ENCODE results near the gene CEP57L1. TPM values are rescaled to one million over a fixed set of nuclear protein-coding genes. Genes with fewer than 3 reads are reported as not detected.
"Not testable (repeated sequence)": the region's sequence is repeated elsewhere in the genome, so short reads cannot be mapped to it uniquely, and the experiment has no call there.

The CEP57L1 gene
- total RNA-seq, 2 experiments from 2014 or later, result 23.0 to 27.8 TPM

DNA sequence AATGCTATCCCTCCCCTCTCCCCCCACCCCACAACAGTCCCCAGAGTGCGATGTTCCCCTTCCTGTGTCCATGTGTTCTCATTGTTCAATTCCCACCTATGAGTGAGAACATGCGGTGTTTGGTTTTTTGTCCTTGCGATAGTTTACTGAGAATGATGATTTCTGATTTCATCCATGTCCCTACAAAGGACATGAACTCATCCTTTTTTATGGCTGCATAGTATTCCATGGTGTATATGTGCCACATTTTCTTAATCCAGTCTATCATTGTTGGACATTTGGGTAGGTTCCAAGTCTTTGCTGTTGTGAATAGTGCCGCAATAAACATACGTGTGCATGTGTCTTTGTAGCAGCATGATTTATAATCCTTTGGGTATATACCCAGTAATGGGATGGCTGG, 52.9 kb downstream of the CEP57L1 start:
- POLR2A ChIA-PET; intact Hi-C loops (cut with micrococcal nuclease); H3K4me1 Mint-ChIP-seq (ENCODE audit: low read depth); DNase-seq; H3K9me3 Mint-ChIP-seq; CTCF ChIA-PET; H3K4me3 Mint-ChIP-seq; H3K27ac Mint-ChIP-seq; H3K27me3 Mint-ChIP-seq: not testable (repeated sequence)
- peaks cover 28% of the 10 kb centered on the region for H3K36me3 Mint-ChIP-seq

DNA sequence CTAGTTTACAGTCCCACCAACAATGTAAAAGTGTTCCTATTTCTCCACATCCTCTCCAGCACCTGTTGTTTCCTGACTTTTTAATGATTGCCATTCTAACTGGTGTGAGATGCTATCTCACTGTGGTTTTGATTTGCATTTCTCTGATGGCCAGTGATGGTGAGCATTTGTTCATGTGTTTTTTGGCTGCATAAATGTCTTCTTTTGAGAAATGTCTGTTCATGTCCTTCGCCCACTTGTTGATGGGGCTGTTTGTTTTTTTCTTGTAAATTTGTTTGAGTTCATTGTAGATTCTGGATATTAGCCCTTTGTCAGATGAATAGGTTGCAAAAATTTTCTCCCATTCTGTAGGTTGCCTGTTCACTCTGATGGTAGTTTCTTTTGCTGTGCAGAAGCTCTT, 53.4 kb downstream of the CEP57L1 start:
- POLR2A ChIA-PET; CTCF ChIA-PET; H3K4me1 Mint-ChIP-seq (ENCODE audit: low read depth); DNase-seq; H3K4me3 Mint-ChIP-seq; H3K9me3 Mint-ChIP-seq; H3K27ac Mint-ChIP-seq; H3K27me3 Mint-ChIP-seq; intact Hi-C loops (cut with micrococcal nuclease): not testable (repeated sequence)
- peaks cover 30% of the 10 kb centered on the region for H3K36me3 Mint-ChIP-seq

GRCh38 chr6:109153752-109154151, 58.4 kb downstream of the CEP57L1 start:
- ChIA-PET CTCF (interaction anchor here (0.7 kb wide), 1 partner anchor 207 kb away, joined by 3 read pairs; no protein-coding TSS in a partner anchor), POLR2A (no interaction called here)
- no peak for DNase-seq
- Mint-ChIP-seq H3K4me1 (ENCODE audit: low read depth) (no peaks in the 10 kb centered on the region), H3K36me3 (peaks cover 33% of the 10 kb centered on the region), H3K4me3 (no peak overlapping the region), H3K27me3 (no peaks in the 10 kb centered on the region), H3K27ac (no peak overlapping the region), H3K9me3 (no peaks in the 10 kb centered on the region)
- intact Hi-C loops (cut with micrococcal nuclease), result no loop called here

DNA sequence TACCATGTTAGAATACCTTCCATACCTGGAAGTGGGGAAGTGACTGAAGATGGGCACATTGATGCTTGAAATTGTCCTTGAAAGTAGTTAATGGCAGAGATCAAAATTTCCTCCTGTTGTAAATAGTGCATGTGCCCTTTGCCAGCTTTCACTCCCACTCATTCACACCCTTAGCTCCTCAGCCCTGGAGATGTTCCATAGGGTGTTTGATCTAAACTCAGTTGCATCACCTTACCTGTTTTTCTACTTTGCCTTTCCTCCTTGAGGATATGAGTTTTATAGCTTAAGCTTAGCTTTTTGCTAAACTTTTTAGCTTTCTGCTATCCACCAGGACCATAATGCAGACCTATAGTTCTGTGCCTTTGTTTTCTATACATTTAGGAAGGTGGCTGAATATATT, 69.0 kb downstream of the CEP57L1 start:
- ChIA-PET CTCF (no interaction called here), POLR2A (no interaction called here)
- H3K4me1 Mint-ChIP-seq (ENCODE audit: low read depth), result no peaks in the 10 kb centered on the region
- no peak overlapping the region for H3K27ac Mint-ChIP-seq
- no peak overlapping the region for H3K4me3 Mint-ChIP-seq
- H3K27me3 Mint-ChIP-seq, result no peaks in the 10 kb centered on the region
- peaks cover 2% of the 10 kb centered on the region for H3K36me3 Mint-ChIP-seq
- H3K9me3 Mint-ChIP-seq, result no peaks in the 10 kb centered on the region
- intact Hi-C loops (cut with micrococcal nuclease), result no loop called here
- no peak for DNase-seq

DNA sequence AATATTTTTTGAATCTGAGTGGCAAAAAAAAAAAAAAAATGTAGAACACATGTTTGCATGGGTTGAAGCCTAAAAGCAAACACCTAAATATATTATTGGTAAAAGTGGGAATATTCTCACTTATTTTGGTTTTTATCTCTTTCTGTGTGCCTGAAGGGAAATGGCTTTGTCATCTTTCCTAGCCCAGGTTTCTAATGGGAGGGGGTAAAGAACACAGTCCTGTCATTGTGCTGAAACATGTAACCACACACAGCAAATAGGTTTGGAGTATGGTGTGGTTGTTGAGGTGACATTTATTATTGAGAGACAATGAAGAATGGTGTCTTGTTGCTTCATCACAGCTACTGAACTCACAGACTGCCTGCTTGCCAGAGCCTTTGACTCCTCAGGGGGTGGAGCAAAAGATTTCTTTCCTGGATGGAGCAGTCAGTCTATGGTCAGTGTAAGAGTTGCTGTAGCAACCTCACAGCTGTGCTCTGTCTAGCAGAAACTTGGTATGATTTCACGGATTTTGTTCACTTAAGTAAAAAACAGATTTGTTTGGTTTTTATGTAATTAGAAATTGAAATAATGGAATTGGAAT, 70.2 kb downstream of the CEP57L1 start:
- Mint-ChIP-seq H3K27ac (no peak overlapping the region), H3K9me3 (no peaks in the 10 kb centered on the region), H3K4me1 (ENCODE audit: low read depth) (no peaks in the 10 kb centered on the region), H3K27me3 (no peaks in the 10 kb centered on the region), H3K36me3 (peaks cover 2% of the 10 kb centered on the region), H3K4me3 (no peak overlapping the region)
- ChIA-PET POLR2A (no interaction called here), CTCF (no interaction called here)
- DNase-seq, result no peak
- intact Hi-C loops (cut with micrococcal nuclease), result no loop called here

GRCh38 chr6:109166673-109167072, 71.4 kb downstream of the CEP57L1 start:
- Mint-ChIP-seq H3K27me3 (no peaks in the 10 kb centered on the region), H3K4me1 (ENCODE audit: low read depth) (no peaks in the 10 kb centered on the region), H3K27ac (no peak overlapping the region), H3K36me3 (no peaks in the 10 kb centered on the region), H3K9me3 (no peaks in the 10 kb centered on the region), H3K4me3 (no peak overlapping the region)
- intact Hi-C loops (cut with micrococcal nuclease), result no loop called here
- ChIA-PET POLR2A (no interaction called here), CTCF (no interaction called here)
- no peak for DNase-seq

DNA sequence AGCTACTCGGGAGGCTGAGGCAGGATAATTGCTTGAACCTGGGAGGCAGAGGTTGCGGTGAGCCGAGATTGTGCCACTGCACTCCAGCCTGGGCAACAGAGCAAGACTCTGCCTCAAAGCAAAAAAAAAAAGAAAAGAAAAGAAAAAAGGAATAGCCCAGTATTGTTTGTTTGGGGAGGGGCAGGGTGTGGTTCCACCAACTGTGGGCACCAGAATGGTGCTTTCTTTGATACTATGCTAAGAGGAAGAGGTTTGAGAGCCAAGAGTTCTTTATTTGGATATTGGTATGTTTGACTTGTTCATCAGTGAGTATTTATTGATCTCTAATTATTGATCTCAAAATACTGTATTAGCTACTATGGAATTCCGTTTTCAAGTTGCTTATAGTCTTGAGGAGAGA, 72.3 kb downstream of the CEP57L1 start:
- intact Hi-C loops (cut with micrococcal nuclease), result no loop called here
- Mint-ChIP-seq H3K4me3 (no peak overlapping the region), H3K9me3 (no peaks in the 10 kb centered on the region), H3K36me3 (no peaks in the 10 kb centered on the region), H3K27me3 (no peaks in the 10 kb centered on the region), H3K27ac (no peak overlapping the region), H3K4me1 (ENCODE audit: low read depth) (no peaks in the 10 kb centered on the region)
- ChIA-PET POLR2A (no interaction called here), CTCF (no interaction called here)
- no peak for DNase-seq

DNA sequence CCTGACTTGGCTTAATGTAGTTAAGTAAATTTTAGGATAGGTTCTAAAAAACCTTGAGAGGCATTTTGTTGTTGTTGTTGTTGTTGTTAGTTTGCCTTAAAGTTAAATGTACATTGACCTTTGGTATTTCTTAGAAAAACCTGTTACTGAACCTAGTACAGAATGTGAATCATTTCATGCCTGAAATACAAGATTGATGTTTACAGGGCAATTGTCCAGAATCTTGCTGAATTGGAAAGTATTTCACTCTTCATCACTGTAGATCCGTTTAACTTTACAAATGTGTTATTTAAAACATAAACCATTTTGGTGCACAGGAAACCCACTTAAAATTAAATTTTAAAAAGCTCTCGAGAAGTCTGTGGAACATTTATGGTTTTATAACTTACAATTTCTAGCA, 75.0 kb downstream of the CEP57L1 start:
- Mint-ChIP-seq H3K27ac (no peak overlapping the region), H3K4me3 (no peak overlapping the region), H3K36me3 (no peaks in the 10 kb centered on the region), H3K4me1 (ENCODE audit: low read depth) (no peaks in the 10 kb centered on the region), H3K27me3 (peaks cover 1% of the 10 kb centered on the region), H3K9me3 (no peaks in the 10 kb centered on the region)
- DNase-seq, result no peak
- CTCF ChIA-PET, result interaction anchor here (3.3 kb wide), 1 partner anchor 213 kb away, joined by 8 read pairs; no protein-coding TSS in a partner anchor
- POLR2A ChIA-PET, result no interaction called here
- intact Hi-C loops (cut with micrococcal nuclease), result no loop called here

GRCh38 chr6:109172101-109172746, 76.9 kb downstream of the CEP57L1 start:
- Mint-ChIP-seq H3K27me3 (peaks cover 7% of the 10 kb centered on the region), H3K36me3 (no peaks in the 10 kb centered on the region), H3K9me3 (no peaks in the 10 kb centered on the region), H3K4me3 (no peak overlapping the region), H3K27ac (no peak overlapping the region), H3K4me1 (ENCODE audit: low read depth) (no peaks in the 10 kb centered on the region)
- CTCF ChIA-PET, result interaction anchor here (3.3 kb wide), 1 partner anchor 211 kb away, joined by 8 read pairs; no protein-coding TSS in a partner anchor
- no peak for DNase-seq
- intact Hi-C loops (cut with micrococcal nuclease), result no loop called here
- POLR2A ChIA-PET, result no interaction called here

DNA sequence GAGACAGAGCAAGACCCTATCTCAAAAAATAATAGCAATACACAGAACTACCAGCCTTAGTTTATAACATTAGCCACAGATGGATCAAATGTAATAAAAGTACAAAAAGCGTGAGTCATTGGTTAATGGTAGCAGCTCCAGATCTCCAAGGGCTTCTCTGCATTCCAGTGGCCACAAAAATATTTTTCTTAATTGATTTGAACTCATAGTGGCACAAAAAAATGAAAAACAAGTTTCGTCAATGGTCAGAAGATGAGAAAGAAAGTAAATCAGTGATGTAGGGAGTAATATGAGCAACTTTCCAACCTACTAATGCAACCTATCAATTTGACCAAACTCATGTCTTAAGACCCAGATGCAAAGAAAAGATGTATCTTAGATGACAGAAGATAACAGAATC, 79.6 kb downstream of the CEP57L1 start:
- H3K27ac Mint-ChIP-seq, result no peak overlapping the region
- H3K9me3 Mint-ChIP-seq, result no peaks in the 10 kb centered on the region
- intact Hi-C loops (cut with micrococcal nuclease), result no loop called here
- POLR2A ChIA-PET, result no interaction called here
- H3K4me1 Mint-ChIP-seq (ENCODE audit: low read depth), result no peaks in the 10 kb centered on the region
- peaks cover 12% of the 10 kb centered on the region for H3K27me3 Mint-ChIP-seq
- CTCF ChIA-PET, result interaction anchor here (0.8 kb wide), 1 partner anchor 15 kb away, joined by 3 read pairs; no protein-coding TSS in a partner anchor
- no peak overlapping the region for H3K4me3 Mint-ChIP-seq
- no peaks in the 10 kb centered on the region for H3K36me3 Mint-ChIP-seq
- DNase-seq, result no peak

GRCh38 chr6:109178921-109179320, 83.6 kb downstream of the CEP57L1 start:
- ChIA-PET CTCF (interaction anchor here (1.9 kb wide), 1 partner anchor 9 kb away, joined by 7 read pairs; no protein-coding TSS in a partner anchor), POLR2A (no interaction called here)
- intact Hi-C loops (cut with micrococcal nuclease), result no loop called here
- Mint-ChIP-seq H3K4me3 (no peak overlapping the region), H3K27ac (no peak overlapping the region), H3K9me3 (no peaks in the 10 kb centered on the region), H3K4me1 (ENCODE audit: low read depth) (no peaks in the 10 kb centered on the region), H3K36me3 (no peaks in the 10 kb centered on the region), H3K27me3 (peaks cover 17% of the 10 kb centered on the region)
- no peak for DNase-seq

DNA sequence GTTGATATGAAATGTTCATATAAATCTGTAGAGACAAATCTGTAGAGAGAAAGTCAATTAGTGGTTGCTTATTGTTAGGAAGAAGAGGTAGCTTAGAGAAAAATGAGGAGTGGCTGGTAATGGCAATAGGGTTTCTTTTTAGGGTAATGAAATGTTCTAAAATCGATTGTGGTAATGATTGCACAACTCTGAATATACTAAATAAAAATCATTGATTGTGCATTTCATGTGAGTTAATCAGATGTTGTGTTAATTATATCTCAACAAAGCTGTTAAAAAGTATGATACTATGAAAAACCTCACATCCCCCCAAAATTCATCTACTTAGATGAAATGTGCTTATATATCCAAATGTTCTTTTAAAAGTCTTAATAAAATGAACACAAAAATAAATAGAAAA, 84.2 kb downstream of the CEP57L1 start:
- ChIA-PET POLR2A (no interaction called here), CTCF (interaction anchor here (0.6 to 1.0 kb wide), 2 partner anchors 8 to 1286 kb away, joined by 3 to 4 read pairs; no protein-coding TSS in a partner anchor)
- H3K4me1 Mint-ChIP-seq (ENCODE audit: low read depth), result no peaks in the 10 kb centered on the region
- H3K9me3 Mint-ChIP-seq, result no peaks in the 10 kb centered on the region
- H3K27ac Mint-ChIP-seq, result no peak overlapping the region
- no peak for DNase-seq
- intact Hi-C loops (cut with micrococcal nuclease), result no loop called here
- peaks cover 19% of the 10 kb centered on the region for H3K27me3 Mint-ChIP-seq
- no peaks in the 10 kb centered on the region for H3K36me3 Mint-ChIP-seq
- no peak overlapping the region for H3K4me3 Mint-ChIP-seq

GRCh38 chr6:109182578-109182977, 87.3 kb downstream of the CEP57L1 start:
- CTCF ChIA-PET, result interaction anchor here (0.7 to 1.9 kb wide), 2 partner anchors 130 to 201 kb away, joined by 3 to 7 read pairs; no protein-coding TSS in a partner anchor
- Mint-ChIP-seq H3K4me1 (ENCODE audit: low read depth) (peaks cover 2% of the 10 kb centered on the region), H3K27me3 (peaks cover 26% of the 10 kb centered on the region), H3K36me3 (no peaks in the 10 kb centered on the region), H3K9me3 (no peaks in the 10 kb centered on the region), H3K27ac (no peak overlapping the region), H3K4me3 (no peak overlapping the region)
- POLR2A ChIA-PET, result no interaction called here
- no peak for DNase-seq
- intact Hi-C loops (cut with micrococcal nuclease), result loop anchor here (10.0 kb wide), 2 partner anchors 512 to 852 kb away; partner anchors contain the start of genes AK9 and FIG4

Measured in activated CD4-positive, alpha-beta memory T cell treated with anti-CD3 and anti-CD28 coated beads for 36 hours (primary cell).